H9 (cell line): ENCODE measurements around the gene SRGAP3. TPM values are rescaled to one million over a fixed set of nuclear protein-coding genes. Genes with fewer than 3 reads are reported as not detected.

ENCODE experiments used
- DNase-seq: peaks from one replicate; pipeline ENCODE4 v3.0.0-alpha.2; 2017
- H2AFZ ChIP-seq: one replicate; pipeline ENCODE4 v1.6.1; 2013; ENCODE audit warnings: mild to moderate bottlenecking, low read length, control low read depth, moderate library complexity
- H2AK5ac ChIP-seq: 2 replicates; pipeline ENCODE4 v1.6.1; 2013; ENCODE audit warnings: low read length, control low read depth, mixed read lengths; ENCODE audit not compliant: insufficient read length
- H2BK120ac ChIP-seq: one replicate; pipeline ENCODE4 v1.6.1; 2013; ENCODE audit warnings: low read depth, mild to moderate bottlenecking, low read length, control low read depth, inconsistent platforms; ENCODE audit not compliant: poor library complexity, severe bottlenecking
- H2BK12ac ChIP-seq: 2 replicates; pipeline ENCODE4 v1.6.1; 2013; ENCODE audit warnings: low read length, control low read depth, mixed read lengths, low read depth; ENCODE audit not compliant: insufficient read length
- H2BK15ac ChIP-seq: 2 replicates; pipeline ENCODE4 v1.6.1; 2013; ENCODE audit warnings: low read depth, low read length, control low read depth
- H2BK20ac ChIP-seq: one replicate; pipeline ENCODE4 v1.6.1; 2013; ENCODE audit warnings: low read depth, mild to moderate bottlenecking, low read length, control low read depth, inconsistent platforms; ENCODE audit not compliant: poor library complexity, severe bottlenecking
- H2BK5ac ChIP-seq: 2 replicates; pipeline ENCODE4 v1.6.1; 2013; ENCODE audit warnings: low read length, control low read depth, mixed read lengths; ENCODE audit not compliant: insufficient read length
- H3K14ac ChIP-seq: 2 replicates; pipeline ENCODE4 v1.6.1; 2013; ENCODE audit warnings: low read length, control low read depth; ENCODE audit not compliant: insufficient read depth
- H3K18ac ChIP-seq: 2 replicates; pipeline ENCODE4 v1.6.1; 2013; ENCODE audit warnings: low read depth, mild to moderate bottlenecking, mixed read lengths, low read length, control low read depth; ENCODE audit not compliant: insufficient read length
- H3K23ac ChIP-seq: 2 replicates; pipeline ENCODE4 v1.6.1; 2013; ENCODE audit warnings: low read length, control low read depth, mixed read lengths, low read depth; ENCODE audit not compliant: insufficient read length
- H3K23me2 ChIP-seq: 2 replicates; pipeline ENCODE4 v1.6.1; 2013; ENCODE audit warnings: low read depth, mild to moderate bottlenecking, mixed read lengths, low read length, control low read depth; ENCODE audit not compliant: insufficient read length, poor library complexity, severe bottlenecking
- H3K27ac ChIP-seq: 2 replicates; pipeline ENCODE4 v1.5.1; 2013; ENCODE audit warnings: low read length, control low read depth, mixed read lengths, low read depth; ENCODE audit not compliant: insufficient read length
- H3K27me3 ChIP-seq: 2 replicates; pipeline ENCODE4 v1.6.1; 2013; ENCODE audit warnings: low read length, control low read depth, inconsistent platforms; ENCODE audit not compliant: insufficient read depth
- H3K4ac ChIP-seq: 2 replicates; pipeline ENCODE4 v1.6.1; 2013; ENCODE audit warnings: low read depth, mild to moderate bottlenecking, control low read depth, inconsistent platforms, low read length, moderate library complexity
- H3K4me1 ChIP-seq: 2 replicates; pipeline ENCODE4 v1.6.1; 2013; ENCODE audit warnings: low read length, control low read depth, inconsistent platforms; ENCODE audit not compliant: insufficient read depth
- H3K4me2 ChIP-seq: 2 replicates; pipeline ENCODE4 v1.6.1; 2013; ENCODE audit warnings: low read length, control low read depth, mixed read lengths; ENCODE audit not compliant: insufficient read length, insufficient read depth
- H3K56ac ChIP-seq: 2 replicates; pipeline ENCODE4 v1.6.1; 2013; ENCODE audit warnings: low read depth, mild to moderate bottlenecking, mixed read lengths, low read length, control low read depth; ENCODE audit not compliant: insufficient read length
- H3K79me1 ChIP-seq: 2 replicates; pipeline ENCODE4 v1.6.1; 2013; ENCODE audit warnings: low read depth, mild to moderate bottlenecking, moderate library complexity, low read length, control low read depth, inconsistent platforms; ENCODE audit not compliant: insufficient read depth, poor library complexity, severe bottlenecking
- H3K79me2 ChIP-seq: 2 replicates; pipeline ENCODE4 v1.6.1; 2013; ENCODE audit warnings: low read length, control low read depth, inconsistent platforms; ENCODE audit not compliant: insufficient read depth
- H3K9ac ChIP-seq: 2 replicates; pipeline ENCODE4 v1.6.1; 2013; ENCODE audit warnings: low read length, control low read depth, mixed read lengths; ENCODE audit not compliant: insufficient read length; ENCODE audit errors: extremely low read depth
- H3K9me3 ChIP-seq: one replicate; pipeline ENCODE4 v1.6.1; 2013; ENCODE audit warnings: low read depth, low read length, inconsistent platforms; ENCODE audit not compliant: control insufficient read depth
- H3T11ph ChIP-seq: one replicate; pipeline ENCODE4 v1.6.1; 2013; ENCODE audit warnings: mild to moderate bottlenecking, low read length, control low read depth, inconsistent platforms
- H4K20me1 ChIP-seq: one replicate; pipeline ENCODE4 v1.6.1; 2013; ENCODE audit not compliant: control insufficient read depth, insufficient read length, insufficient read depth
- H4K5ac ChIP-seq: 2 replicates; pipeline ENCODE4 v1.6.1; 2013; ENCODE audit warnings: low read depth, mild to moderate bottlenecking, mixed read lengths, low read length, control low read depth; ENCODE audit not compliant: insufficient read length
- H4K8ac ChIP-seq: replicated peaks from 2 replicates; pipeline ENCODE4 v1.6.1; 2013; ENCODE audit warnings: low read length, control low read depth, mixed read lengths, low read depth; ENCODE audit not compliant: insufficient read length
- H4K91ac ChIP-seq: 2 replicates; pipeline ENCODE4 v1.6.1; 2013; ENCODE audit warnings: low read depth, mild to moderate bottlenecking, moderate library complexity, mixed read lengths, low read length, control low read depth; ENCODE audit not compliant: insufficient read length
- H3K27ac Mint-ChIP-seq, 3 experiments: 2 replicates in 2 of 3; 3 replicates in 1 of 3; pipeline ENCODE4 v1.8.0; 2020 to 2021; ENCODE audit warnings: mixed read lengths in 3 of 3, mild to moderate bottlenecking in 1 of 3, moderate library complexity in 1 of 3
- H3K27me3 Mint-ChIP-seq: 2 replicates; pipeline ENCODE4 v1.8.0; 2021; ENCODE audit warnings: low read depth, mild to moderate bottlenecking, moderate library complexity, mixed read lengths
- H3K36me3 Mint-ChIP-seq, 3 experiments: 2 replicates in 2 of 3; 3 replicates in 1 of 3; pipeline ENCODE4 v1.8.0; 2020 to 2021; ENCODE audit warnings: low read depth in 3 of 3, mixed read lengths in 3 of 3; ENCODE audit not compliant: insufficient read depth in 1 of 3
- H3K4me1 Mint-ChIP-seq, 2 experiments: 2 replicates each; pipeline ENCODE4 v1.8.0; 2020; ENCODE audit warnings: mixed read lengths in 2 of 2
- H3K4me3 Mint-ChIP-seq, 2 experiments: 2 replicates in 1 of 2; 3 replicates in 1 of 2; pipeline ENCODE4 v1.8.0; 2020 to 2021; ENCODE audit warnings: mild to moderate bottlenecking in 2 of 2, mixed read lengths in 2 of 2, moderate library complexity in 1 of 2
- H3K9me3 Mint-ChIP-seq, 2 experiments: 2 replicates in 1 of 2; 3 replicates in 1 of 2; pipeline ENCODE4 v1.8.0; 2020; ENCODE audit warnings: mild to moderate bottlenecking in 2 of 2, mixed read lengths in 2 of 2, moderate library complexity in 1 of 2
- CTCF ChIP-seq: fragments of 200-600 bp; sonication (generic); conservative IDR thresholded peaks from 3 replicates; pipeline ENCODE4 v1.8.0; 2021; ENCODE audit warnings: antibody characterized with exemption, mild to moderate bottlenecking
- WGBS: extraction: QIAGEN DNeasy Blood & Tissue Kit; methylation state at CpG from one replicate; pipeline ENCODE4 v1.1.7; 2013; ENCODE audit warnings: missing lambda C conversion rate, low lambda C conversion rate, mixed read lengths; ENCODE audit not compliant: insufficient read length; ENCODE audit errors: extremely low coverage; 5-methylcytosine and 5-hydroxymethylcytosine counted together
- total RNA-seq: library from RNA; stranded (reverse); gene quantifications from 2 replicates; pipeline ENCODE4 v1.2.1, GENCODE V29; 2021

SRGAP3 gene
- total RNA-seq, 1 experiment from 2014 or later: 3.4 TPM

- Histone ChIP-seq H3K79me1 (no peaks in the 10 kb centered on the region), H2BK15ac (no peak overlapping the region), H2BK120ac (no peak overlapping the region), H3K4me1 (peaks cover 3% of the 10 kb centered on the region; the same call in 1 of the 2 replicates), H3K18ac (no peak overlapping the region), H2AFZ (no peak overlapping the region), H3K4ac (no peak overlapping the region), H2BK20ac (no peak overlapping the region), H3T11ph (no peak overlapping the region), H2BK12ac (no peak overlapping the region), H4K20me1 (no peaks in the 10 kb centered on the region), H4K5ac (no peak overlapping the region), H4K8ac (no peak overlapping the region), H3K27ac (no peak overlapping the region), H3K23ac (no peak overlapping the region), H3K14ac (no peak overlapping the region), H3K4me2 (no peak overlapping the region), H2AK5ac (no peak overlapping the region), H3K27me3 (no peaks in the 10 kb centered on the region), H3K9me3 (no peaks in the 10 kb centered on the region), H3K9ac (no peak overlapping the region), H2BK5ac (no peak overlapping the region), H3K79me2 (no peaks in the 10 kb centered on the region), H4K91ac (no peak overlapping the region), H3K23me2 (no peaks in the 10 kb centered on the region), H3K56ac (no peak overlapping the region)
- no peak for DNase-seq
- no peaks in the 10 kb centered on the region for H3K36me3 Mint-ChIP-seq
- no peaks in the 10 kb centered on the region for H3K9me3 Mint-ChIP-seq
- H3K4me1 Mint-ChIP-seq: peaks cover 3 to 18% of the 10 kb centered on the region in 2 experiments; a peak in 3 of 4 replicates
- no peaks in the 10 kb centered on the region for H3K27me3 Mint-ChIP-seq
- no peak for TF ChIP-seq CTCF
- no peak overlapping the region for H3K4me3 Mint-ChIP-seq
- H3K27ac Mint-ChIP-seq: no peak overlapping the region
- WGBS: no CpG with 5 or more reads among the region's 5 CpGs
Measured at GRCh38 chr3:9213019-9213634, 36.3 kb downstream of the SRGAP3 start.
